ENCODE results near the gene C20orf141.
"Not testable (repeated sequence)": the region's sequence is repeated elsewhere in the genome, so short reads cannot be mapped to it uniquely, and the experiment has no call there.

C20orf141 gene

DNA sequence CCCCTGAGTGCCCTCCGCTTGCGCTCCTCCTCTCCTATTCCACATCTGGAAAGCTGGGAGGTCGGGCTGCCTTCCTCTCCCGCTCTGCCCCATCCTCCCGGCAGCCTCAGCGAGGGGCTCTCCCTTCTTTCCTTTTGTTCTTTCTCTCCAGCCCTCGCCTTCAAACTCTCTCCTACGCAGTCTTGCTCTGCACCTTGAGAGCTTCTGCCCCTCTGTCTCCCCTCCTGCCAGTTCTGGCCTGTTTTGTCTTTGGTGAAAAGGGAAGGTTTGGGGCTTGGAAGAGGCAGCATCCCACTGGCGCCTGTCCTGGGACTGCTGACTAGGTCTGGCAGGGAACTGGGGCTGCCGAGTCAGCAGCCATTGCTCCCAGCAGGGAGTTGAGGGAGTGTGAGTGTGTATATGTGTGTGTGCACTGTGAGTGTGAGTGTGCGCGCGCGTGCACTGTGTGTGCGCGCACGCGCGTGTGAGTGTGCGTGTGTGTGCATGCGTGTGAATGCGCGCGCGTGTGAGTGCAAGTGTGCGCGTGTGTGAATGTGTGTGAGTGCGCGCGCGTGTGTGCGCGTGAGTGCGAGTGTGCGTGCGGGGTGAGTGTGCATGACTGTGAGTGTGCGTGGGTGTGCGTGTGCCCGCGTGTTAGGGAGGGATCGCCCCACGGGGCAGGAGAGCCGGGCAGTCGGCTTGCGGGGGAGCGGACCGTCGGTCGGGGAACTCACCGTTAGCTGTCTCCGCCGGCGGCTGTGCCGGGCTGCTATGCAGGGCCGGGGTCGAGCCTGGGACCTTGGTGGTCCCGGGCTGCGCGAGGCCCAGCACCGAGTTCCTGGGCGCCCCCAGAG, 14.9 kb upstream of the C20orf141 start:
- DNase-seq: no peak

DNA sequence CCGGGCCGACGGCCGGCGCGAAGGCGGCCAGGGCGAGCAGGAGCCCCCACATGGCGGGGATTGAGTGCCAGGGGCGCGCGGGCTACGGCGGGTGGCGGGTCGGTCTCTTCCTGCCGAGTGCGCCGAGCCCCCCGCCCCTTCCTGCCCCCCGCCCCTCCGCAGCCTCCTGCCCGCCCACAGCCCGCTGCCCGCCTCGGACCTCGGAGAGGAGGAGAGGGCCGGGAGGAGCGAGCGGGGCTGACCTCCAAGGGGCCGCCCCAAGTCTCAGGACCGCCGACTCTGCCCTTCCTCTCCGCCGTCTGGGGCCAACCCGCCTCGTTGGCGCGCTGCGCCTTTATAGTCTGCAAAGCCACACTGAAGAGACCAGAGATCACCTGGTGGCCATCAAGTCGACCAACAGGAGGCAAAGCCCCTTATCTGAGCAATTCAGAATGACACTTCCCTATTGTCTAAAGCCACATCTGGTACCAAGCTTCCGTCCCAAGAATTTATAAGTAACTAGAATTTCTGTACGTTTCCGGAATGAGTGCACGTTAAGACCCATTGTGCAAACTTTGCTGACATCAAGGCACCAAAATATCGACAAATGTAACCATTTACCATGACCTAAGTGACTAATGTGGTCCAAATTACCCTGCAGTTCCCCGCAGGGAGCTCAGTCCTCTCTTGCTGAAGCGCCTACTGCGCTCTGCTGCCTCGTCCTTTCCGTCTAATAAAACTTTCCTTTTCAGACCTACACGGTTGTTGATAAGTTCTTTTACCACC, 14.1 kb upstream of the C20orf141 start, which contains the start of gene CPXM1:
Gene CPXM1, minus strand, starts transcription at position 107 of the 765 bp plus-strand sequence. Its CDS starts 55 bp downstream, at position 52.
- DNase-seq: no peak

DNA sequence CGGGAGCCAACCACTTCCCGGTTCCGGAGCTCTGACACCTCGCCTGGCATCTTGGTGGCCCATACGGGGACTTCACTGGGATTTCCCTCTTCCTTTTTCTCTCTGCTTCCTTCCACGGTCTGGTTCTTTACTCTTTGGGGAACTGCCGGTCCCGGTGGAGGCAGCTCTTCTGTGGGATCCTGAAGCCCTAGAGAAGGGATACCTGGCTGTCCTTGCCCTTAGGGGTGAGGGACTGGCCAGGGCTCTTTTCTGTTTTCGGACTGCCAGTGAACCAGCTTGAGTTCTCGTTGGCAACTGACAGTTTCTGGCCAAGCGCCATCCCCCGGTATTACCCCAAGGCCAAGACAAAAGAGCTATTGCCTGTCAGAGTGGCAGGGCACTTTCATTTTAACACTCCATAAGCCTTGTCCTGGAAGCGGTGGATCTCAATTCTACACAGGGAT, 13.5 kb upstream of the C20orf141 start:
- no peak for DNase-seq

DNA sequence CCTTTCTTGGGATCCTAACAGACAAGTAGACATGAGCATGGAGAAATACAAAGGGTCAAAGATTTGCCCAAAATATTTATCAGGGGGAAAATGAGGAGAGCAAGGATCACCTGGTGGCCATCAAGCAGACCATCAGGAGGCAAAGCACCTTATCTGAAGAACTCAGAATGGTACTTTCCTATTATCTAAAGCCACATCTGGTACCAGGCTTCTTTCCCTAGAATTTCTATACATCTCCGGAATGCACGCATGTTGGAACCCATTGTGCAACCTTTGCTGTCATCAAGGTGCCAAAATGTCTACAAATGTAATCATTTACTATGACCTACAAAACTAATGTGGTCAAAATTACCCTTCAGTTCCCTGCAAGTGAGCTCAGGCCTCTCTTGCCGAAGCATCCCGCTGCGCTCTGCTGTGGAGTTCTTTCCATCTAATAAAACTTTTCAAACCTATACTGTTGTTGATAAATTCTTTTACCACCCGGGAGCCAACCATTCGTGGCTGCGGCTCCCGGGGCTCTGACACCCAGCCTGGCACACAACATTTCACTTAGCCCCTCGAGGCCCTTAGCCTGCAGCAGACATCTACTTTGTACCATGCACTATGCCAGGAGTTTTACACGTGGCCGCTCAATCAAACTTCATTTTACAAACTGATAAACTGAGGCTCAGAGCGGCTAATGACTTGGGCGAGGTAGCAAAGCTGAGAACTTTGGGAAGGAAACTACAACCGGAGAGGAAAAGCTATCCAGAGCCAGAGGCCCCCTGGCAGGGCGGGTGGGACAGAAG, 10.6 kb upstream of the C20orf141 start:
- no peak for DNase-seq

DNA sequence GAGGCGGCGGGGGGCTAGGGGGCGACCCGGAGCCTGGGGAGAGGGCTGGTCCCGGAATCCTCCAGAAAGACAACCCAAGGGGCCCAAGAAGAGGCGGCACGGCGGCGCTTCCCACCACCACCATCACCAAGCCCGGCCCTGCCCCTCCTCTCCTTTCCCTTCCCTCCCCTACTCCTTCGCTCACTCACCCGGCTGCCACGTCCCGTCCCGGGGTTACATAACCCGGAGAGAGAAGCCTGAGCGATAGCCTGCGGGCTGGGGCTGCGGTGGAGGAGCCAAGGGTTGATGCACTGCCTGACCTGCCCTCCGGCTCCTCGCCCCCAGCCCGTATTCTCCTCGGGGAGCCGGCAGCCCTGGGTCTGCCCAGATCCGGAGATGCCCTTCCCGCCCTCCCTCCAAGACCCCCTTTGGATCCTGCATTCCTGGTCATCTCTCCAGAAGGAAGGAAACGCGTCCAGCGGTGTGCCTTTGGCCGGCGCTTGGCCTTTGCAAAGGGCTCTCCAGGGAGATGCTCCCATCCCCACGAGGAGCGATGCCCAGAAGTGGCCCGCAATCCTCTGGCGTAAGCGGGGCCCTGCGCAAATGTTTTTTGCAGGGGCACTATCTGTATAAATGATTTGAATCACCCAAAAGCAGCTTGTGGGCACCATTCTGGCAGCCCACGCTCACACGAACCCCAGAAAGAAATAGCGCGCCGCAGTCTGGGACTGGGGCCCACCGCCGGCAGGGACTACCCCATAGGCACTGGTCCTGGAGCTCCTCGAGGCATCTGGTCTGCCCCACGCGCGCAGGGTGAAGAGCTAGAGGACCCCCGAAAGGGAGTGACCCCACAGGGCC, 9.7 kb upstream of the C20orf141 start:
- no peak for DNase-seq

DNA sequence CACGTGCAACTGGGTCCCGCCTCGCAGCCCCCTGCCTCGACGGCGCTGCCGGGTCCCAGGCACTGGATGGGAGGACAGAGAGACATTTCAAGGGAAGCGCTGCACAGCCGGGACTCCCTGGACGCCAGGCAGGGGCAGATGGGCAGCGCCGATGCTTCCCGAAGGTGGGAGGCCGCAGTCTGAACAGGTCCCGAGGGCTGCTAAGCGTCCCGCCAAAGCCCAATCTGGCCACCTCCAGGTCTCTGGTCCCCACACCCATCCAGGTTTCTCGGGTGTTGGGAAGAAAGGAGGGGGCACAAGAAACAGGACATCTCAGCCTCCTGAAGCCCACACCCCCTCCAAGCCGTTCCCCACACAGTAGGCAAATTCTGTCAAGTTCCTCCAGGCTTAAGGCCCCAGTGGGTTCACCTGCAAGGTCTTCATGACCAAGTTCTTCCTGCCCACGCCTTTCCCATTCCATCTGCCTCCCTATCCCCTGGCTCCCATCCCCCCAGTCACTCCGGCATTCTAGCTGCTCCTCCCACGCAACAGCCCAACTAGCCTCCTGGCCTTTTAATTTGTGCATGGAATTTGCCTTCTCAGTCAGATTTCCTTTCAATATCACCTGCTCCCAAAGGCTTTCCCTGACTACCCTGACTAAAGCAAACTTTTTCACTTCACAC, 9.0 kb upstream of the C20orf141 start:
- DNase-seq: no peak

DNA sequence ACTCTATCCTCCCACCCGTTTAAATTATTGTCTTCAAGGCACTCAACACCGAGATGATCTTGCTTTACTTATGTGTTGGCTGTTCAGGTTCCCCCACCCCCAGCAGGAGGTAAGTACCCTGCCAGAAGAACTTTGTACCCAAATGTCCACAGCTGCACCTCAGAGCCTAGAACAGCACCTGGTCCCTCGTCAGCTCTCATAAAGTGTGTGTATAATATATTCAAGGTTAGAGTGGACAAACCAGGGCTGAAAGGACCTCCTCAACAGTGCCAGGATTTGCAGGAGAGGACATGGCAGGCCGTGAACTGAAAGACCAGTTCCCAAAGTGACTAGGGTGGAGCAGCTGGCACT, 8.5 kb upstream of the C20orf141 start:
- no peak for DNase-seq

DNA sequence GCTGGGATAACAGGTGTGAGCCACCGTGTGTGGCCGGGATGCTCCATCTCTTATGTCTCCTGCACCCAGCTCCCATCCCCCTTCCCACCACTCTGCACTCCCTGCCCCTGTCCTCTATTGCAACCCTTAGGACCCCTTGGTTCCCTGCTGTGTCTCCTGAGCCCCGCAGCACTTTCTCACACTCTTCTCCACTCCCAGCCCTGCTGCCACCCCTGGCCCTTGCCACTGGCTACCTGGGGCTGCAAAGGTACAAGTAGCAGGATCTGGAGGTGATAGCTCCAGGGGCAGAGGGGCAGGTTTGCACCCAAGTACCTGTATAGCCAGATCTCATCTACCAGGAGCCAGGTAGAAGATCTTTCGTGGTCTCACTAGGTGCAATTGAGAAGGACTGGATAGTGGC, 7.8 kb upstream of the C20orf141 start:
- DNase-seq: no peak

DNA sequence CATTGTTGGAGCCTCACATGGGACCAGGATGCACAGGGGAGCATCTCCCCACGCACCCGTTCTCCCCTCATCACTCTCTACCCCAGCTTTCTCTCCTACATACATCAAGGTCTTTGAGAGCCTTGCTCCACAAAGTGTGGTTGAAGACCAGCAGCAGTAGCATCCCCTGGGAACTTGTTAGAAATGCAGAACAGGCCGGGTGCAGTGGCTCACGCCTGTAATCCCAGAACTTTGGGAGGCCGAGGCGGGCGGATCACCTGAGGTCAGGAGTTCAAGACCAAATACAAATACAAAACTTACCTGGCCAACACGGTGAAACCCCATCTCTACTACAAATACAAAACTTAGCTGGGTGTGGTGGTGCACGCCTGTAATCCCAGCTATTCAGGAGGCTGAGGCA, 6.9 kb upstream of the C20orf141 start:
- DNase-seq: not testable (repeated sequence)

DNA sequence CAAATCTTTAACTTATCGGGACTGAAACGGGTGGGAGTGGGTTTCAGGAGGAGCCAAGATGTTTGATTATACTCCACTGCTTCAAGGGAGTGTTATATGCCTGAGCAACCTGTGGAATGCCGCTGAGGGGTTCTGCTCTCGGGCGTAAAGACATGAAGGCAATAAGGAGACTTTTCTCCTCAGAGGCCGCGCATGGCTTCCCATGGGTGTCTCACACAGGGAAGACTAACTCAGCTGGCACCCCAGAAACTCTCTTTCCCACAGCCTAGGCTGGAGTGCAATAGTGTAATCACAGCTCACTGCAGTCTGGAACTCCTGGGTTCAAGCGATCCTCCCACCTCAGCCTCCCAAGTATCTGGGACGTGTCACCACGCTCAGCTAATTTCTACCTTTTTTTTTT, 5.1 kb upstream of the C20orf141 start:
- no peak for DNase-seq

DNA sequence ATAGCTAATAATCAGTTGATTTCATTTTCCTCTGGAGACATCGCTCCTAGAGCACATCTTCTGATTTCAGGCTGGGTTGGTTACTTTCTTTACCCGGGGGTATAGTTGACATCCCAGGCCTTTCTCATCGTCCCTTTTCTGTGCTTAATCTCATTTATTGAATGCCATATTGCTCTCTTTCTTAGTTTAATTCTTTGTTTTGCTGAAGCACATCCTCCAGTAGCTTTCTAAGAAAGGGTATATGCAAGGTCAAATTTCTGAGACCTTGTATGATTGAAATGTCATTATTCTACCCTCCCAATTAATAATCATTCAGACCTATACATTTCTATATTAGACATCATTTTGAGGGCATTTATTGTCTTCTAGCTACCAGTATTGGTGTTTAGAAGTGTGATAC, 2.6 kb upstream of the C20orf141 start:
- DNase-seq: no peak

DNA sequence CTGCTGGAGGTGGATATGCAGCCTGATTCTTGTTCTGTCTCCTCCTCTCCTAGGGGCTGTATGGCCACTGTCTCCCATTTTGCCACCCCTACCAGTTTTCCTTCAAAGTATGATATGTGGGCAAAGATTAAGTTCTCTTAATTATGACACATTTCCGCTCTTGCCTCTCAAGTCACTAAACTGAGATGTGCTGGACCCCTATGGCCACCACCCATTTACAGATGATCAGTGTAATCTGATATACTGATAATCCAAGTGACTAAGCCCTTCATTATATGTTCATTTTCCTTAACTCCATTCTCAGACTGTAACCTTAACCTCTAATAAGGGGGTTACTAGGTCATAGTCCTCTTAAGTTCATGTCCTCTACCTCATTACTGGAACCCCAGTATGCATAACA, 711 bp upstream of the C20orf141 start:
- DNase-seq: no peak

DNA sequence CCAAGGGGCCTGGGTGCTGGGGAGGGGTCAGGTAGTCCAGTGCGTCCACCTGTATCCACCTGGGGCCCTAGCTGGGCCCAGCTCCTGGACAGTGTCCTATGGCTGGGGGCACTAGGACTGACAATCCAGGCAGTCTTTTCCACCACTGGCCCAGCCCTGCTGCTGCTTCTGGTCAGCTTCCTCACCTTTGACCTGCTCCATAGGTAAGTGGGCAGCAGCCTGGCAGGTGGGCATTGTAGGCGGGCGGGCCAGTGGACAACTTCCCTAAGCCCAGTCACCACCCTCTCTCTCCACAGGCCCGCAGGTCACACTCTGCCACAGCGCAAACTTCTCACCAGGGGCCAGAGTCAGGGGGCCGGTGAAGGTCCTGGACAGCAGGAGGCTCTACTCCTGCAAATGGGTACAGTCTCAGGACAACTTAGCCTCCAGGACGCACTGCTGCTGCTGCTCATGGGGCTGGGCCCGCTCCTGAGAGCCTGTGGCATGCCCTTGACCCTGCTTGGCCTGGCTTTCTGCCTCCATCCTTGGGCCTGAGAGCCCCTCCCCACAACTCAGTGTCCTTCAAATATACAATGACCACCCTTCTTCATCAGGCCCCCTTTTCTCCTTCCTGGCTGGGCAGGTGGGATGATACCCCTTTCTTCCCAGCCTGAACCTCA, 584 bp downstream of the C20orf141 start:
- DNase-seq: no peak

DNA sequence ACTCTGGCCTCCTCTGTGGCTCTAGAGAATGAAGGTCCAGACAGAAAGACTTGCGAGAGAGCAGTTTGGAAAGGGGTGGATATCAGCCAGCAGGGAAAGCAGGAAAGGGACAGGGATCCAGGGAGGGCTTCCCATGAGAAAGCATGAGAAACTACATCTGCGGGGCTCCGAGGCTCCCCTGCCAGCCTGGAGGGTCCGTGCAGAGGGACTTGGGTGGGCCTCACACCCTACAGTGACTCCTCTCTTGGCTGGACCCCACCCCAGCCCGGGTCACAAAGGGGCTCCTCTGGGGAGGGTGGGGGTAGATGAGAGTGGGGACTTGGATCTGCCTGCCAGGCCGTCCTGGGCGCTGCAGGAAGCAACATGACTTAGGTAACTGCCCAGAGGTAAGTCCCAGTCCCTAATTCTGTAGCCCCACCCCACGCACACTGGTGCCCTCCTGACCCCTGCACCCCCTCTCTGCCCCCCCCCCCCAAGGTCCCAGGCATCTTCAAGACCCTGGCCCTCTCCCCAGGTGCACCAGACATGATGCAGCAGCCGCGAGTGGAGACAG, 1.3 kb downstream of the C20orf141 start, which contains the start of gene TMEM239:
Gene TMEM239, plus strand, starts transcription at position 335 of the 553 bp plus-strand sequence. Its CDS starts 191 bp downstream, at position 526.
- no peak for DNase-seq

DNA sequence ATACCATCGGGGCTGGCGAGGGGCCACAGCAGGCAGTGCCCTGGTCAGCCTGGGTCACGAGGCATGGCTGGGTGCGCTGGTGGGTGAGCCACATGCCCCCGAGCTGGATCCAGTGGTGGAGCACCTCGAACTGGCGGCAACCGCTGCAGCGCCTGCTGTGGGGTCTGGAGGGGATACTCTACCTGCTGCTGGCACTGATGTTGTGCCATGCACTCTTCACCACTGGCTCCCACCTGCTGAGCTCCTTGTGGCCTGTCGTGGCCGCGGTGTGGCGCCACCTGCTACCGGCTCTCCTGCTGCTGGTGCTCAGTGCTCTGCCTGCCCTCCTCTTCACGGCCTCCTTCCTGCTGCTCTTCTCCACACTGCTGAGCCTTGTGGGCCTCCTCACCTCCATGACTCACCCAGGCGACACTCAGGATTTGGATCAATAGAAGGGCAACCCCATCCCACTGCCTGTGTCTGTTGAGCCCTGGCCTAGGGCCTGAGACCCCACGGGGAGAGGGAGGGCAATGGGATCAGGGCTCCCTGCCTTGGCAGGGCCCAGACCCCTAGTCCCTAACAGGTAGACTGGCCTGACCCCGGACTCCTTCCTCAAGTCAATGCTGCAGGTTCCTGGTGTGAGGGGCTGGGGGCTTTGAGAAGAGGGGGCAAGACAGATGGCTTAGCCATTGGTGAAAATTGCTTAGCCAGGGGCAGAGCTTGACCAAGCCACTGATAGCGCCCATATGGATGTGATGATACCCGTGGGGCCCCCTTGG, 2.0 kb downstream of the C20orf141 start:
- peak; percentile 44 for DNase-seq

DNA sequence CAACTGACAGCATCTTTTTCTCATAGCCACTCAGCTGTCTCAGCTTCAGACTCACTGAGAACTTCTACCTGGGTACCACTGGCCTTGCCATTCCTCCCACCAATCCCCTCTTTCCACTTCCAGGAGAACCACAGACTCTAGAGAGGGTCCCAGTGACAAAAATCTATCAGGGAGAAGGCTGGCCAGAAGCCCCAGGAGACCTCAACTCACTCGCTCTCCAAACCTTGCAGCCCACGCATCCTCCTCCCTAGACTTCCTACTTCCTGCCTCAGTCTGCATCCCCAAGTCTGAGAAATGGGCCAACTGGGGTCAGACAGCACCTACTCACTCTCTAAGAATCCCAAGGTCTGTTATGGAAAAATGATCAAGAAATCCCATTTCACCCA, 2.5 kb downstream of the C20orf141 start:
- DNase-seq: no peak

DNA sequence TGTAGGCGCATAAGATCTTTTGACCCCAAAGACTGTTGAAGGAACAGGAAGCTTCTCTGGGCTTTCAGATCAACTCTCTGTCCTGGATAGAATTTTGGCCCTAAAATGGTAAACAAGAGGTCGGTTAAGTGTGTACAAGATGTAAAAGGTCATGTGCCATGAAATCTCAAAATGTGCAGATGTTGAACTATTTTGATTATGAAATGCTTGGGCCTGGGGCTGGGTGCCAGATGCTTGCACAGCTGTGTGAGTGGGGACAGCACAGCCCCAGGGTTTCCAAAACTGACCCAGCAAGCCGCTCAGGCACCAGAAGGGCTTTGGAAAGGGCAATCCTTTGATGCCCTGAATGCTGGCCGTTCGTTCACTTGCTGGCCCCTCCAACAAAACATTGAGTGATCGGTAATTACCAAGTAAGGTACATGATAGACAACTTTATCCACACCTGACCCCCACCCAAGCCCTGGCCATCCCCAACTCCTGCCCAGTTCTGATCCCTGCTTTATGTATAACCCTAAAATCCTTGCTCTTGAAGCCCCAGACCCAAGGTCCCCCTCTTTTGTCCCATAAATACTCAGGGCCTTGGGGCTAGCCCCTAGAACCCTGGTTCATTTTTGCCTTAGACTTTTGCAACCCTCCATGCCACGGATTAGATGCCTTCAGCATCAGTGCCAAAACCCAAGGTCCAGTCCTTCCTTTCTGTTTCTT, 3.3 kb downstream of the C20orf141 start:
- no peak for DNase-seq

DNA sequence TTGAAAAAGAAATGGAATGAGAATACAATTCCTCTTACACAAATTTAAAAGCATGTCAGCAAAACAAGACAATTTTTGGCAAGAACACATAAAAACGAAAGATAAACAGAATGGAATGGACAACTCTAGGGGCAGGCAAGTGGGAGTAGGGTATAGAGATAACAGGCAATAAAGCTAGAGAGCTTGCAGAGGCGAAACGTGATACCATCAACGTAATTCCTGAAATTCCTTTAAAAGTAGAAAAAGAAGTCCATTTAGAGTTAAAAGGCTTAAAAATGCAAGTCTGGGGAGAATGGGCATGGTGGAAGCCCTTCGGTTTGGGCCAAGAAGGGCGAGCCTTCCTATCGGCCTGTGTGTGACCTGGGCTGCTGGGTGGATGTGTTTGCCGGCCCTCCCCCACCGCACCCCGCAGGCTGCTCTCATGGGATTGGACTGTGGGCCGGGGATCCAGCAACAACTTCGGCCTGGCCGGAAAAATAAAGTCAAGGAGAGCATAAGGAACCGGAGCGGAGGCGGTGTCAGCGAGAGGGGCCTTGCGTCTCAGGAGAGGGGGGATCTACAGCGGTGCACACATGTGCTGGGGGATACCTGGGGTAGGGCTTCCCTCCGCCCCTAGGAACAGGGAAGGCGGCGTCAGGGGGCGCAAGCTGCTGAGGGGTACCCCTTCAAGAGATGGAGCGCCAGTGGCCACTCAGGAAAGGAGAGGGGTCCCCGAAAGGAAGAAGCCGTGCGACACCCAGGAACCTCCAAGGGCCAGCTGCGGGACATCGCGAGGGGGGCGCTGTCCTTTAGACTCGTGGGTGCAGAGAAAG, 5.5 kb downstream of the C20orf141 start:
- no peak for DNase-seq

Measured in NK-92 treated with Interleukin-12 subunit alpha and Interleukin-12 subunit beta, amount 100 ng/mL, for 24 hours (cell line).